Posterior cingulate gyrus (tissue), 11 donors: ENCODE data around the gene SNAPIN.

Experiments used
- DNase-seq, 10 donors: peaks; one replicate each; pipeline versions ENCODE4 v3.0.0 to v3.0.0-alpha.2; 2020 to 2021; ENCODE audit warnings: mixed read lengths in 3 of 10
- intact Hi-C: fragments of 100-400 bp; cut with DNase I; formaldehyde crosslinking; loops from one replicate; pipeline ENCODE4 v1.15.1; 2023

SNAPIN gene

DNA sequence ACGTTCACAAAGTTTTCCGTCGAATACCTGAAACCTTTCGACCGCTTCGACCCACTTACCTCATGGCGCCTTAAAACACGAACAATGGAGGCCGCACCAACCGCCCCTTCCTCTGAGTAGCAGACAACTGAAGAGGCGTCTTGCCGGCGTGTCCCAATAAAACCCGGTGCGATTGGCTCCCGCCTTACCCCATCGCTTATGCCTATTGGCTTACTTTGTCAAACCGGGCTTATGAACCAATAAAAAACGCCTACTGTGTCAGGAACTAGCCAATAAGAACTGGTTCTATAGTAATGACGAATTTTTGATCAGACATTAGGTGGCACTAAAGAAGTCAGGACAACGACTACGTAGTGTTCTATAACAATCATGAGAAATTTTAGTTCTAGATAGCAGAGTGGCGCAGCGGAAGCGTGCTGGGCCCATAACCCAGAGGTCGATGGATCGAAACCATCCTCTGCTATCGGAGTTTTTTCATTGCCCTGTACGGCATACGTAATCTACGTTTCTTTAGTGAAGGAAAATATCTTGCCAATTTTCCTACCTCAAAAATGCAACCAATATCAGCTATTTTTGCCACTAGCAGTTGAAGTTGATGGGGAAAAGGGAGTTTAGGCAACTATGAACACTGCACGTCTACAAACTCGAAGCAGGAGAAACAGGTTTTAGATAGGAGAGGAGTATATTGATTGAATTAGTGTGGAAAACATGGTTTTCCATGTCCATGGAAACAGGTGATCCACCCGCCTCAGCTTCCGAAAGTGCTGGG is 12.5 kb downstream of the SNAPIN start, which contains the start of gene ILF2:
Gene ILF2, minus strand, starts transcription at position 135 of the 769 bp plus-strand sequence. Its CDS starts 71 bp downstream, at position 64.
- peak; percentile 88 to 99 (median 94) for DNase-seq
- intact Hi-C loops, result loop anchor here (2.0 to 10.0 kb wide), 2 partner anchors 98 to 104 kb away; partner anchors contain the start of gene SLC27A3

DNA sequence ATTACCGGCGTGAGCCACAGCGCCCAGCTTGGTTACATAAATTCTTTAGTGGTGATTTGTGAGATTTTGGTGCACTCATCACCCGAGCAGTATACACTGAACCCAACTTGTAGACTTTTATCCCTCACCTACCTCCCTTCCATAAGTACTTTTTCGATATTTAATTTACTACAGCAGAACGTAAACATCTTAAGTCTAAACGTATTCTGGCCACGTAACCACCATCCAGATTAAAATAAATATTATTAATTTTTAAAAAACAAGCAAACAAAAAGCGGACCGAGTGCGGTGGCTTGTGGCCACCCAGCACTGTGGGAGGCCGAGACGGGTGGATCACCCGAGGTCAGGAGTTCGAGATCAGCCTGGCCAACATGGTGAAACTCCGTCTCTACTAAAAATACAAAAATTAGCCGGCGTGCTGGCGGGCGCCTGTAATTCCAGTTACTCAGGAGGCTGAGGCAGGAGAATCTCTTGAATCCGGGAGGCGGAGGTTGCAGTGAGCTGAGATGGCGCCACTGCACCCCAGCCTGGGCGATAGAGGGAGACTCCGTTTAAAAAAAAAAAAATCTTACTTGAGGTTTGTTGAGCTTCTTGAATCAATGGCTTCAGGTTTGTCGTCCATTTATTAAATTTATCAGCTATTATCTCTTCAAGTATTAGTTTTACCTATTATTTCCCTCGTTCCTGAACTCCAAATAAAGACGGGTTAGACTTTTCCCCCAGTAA is 13.3 kb downstream of the SNAPIN start:
- intact Hi-C loops, result loop anchor here (2.0 to 10.0 kb wide), 2 partner anchors 99 to 103 kb away; partner anchors contain the start of gene SLC27A3

DNA sequence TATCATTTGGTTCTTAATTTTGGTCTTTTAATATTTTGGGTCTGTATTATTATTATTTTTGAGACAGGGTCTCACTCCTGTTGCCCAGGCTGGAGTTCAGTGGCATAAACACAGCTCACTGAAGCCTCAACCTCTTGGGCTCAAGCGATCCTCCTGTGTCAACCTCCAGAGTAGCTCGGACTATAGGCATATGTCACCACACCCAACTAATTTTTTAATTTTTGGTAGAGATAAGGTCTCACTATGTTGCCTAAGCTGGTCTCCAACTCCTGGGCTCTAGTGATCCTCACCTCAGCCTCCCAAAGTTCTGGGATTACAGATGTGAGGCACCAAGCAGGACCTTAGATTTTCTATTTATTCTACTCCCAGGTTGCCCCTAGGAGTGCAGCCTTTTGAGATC is 15.0 kb downstream of the SNAPIN start:
- intact Hi-C loops, result loop anchor here (10.0 kb wide), 1 partner anchor 101 kb away; the partner anchor contains the start of gene SLC27A3

More for the DNA sequence above, 13.3 kb downstream of the SNAPIN start:
- DNase-seq, result peak in 5 of 10 donors; percentile 25 to 86 (median 40)

DNA sequence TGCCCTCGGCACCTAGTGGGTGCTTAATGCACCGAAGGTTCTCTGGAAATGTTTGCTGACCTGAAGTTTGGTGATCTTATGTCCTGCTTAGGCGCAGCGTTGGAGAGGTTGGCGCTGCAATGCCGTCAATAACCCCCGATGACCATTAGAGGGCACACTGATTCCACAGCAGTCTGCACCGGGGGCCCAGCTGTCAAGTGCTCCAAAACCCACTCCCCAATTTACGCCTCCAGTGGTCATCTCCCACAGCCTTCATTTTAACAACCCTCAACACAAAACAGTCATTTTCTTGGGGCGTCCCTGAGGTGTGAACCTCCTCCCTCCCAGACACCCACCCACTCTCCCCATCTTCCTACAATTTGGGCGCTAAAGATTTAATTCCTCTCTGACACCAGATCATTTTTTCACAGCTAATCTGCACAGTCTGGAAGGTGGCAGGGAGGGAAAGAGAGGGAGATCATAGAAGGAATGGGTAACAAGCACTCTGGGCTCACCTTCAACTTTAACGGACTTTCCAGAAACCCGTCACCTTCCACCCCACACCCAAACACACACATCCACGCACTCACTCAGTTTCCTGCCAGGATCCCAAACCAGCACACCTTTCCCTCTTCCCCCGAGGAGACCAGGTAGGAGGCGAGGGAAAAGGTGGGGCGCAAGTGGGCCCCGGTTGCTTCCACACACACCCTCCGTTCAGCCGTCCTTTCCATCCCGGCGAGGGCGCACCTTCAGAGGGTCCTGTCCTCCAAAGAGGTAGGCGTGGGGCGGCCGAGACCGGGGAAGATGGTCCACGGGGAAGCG is 19.4 kb downstream of the SNAPIN start:
- DNase-seq, result peak in 8 of 10 donors; percentile 37 to 89 (median 46)
- intact Hi-C loops, result loop anchor here (1.0 to 10.0 kb wide), 3 partner anchors 71 to 308 kb away; partner anchors contain the start of genes RAB13 and SLC27A3

More for the DNA sequence above, 15.0 kb downstream of the SNAPIN start:
- DNase-seq, result no peak

DNA sequence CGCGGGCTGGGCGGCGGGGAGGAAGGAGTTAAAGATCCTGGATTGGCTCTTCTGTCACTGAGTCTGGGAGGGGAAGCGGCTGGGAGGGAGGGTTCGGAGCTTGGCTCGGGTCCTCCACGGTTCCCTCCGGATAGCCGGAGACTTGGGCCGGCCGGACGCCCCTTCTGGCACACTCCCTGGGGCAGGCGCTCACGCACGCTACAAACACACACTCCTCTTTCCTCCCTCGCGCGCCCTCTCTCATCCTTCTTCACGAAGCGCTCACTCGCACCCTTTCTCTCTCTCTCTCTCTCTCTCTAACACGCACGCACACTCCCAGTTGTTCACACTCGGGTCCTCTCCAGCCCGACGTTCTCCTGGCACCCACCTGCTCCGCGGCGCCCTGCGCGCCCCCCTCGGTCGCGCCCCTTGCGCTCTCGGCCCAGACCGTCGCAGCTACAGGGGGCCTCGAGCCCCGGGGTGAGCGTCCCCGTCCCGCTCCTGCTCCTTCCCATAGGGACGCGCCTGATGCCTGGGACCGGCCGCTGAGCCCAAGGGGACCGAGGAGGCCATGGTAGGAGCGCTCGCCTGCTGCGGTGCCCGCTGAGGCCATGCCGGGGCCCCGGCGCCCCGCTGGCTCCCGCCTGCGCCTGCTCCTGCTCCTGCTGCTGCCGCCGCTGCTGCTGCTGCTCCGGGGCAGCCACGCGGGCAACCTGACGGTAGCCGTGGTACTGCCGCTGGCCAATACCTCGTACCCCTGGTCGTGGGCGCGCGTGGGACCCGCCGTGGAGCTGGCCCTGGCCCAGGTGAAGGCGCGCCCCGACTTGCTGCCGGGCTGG is 20.2 kb downstream of the SNAPIN start, which contains the start of gene NPR1:
Gene NPR1, plus strand, starts transcription at position 170 of the 818 bp plus-strand sequence. Its CDS starts 421 bp downstream, at position 591.
- DNase-seq, result peak in 5 of 10 donors; percentile 13 to 85 (median 76)
- intact Hi-C loops, result loop anchor here (10.0 kb wide), 1 partner anchor 96 kb away; the partner anchor contains the start of gene SLC27A3

DNA sequence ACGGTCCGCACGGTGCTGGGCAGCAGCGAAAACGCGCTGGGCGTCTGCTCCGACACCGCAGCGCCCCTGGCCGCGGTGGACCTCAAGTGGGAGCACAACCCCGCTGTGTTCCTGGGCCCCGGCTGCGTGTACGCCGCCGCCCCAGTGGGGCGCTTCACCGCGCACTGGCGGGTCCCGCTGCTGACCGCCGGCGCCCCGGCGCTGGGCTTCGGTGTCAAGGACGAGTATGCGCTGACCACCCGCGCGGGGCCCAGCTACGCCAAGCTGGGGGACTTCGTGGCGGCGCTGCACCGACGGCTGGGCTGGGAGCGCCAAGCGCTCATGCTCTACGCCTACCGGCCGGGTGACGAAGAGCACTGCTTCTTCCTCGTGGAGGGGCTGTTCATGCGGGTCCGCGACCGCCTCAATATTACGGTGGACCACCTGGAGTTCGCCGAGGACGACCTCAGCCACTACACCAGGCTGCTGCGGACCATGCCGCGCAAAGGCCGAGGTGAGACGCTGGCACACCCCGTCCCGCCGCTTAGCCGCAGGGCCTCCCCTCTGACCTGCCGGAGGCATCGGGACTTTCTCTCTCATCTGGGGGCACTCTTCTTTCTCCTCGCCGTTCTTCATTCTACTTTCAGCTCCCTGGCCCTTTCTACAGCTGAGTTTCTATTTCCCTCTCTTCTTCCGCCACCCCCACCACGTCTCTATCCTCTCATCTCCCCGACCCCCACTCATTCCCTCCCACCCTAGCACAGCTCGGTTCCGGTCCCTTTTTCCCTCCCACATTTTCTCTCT is 21.0 kb downstream of the SNAPIN start:
- DNase-seq, result peak in 3 of 10 donors; percentile 62 to 72 (median 72)
- intact Hi-C loops, result loop anchor here (10.0 kb wide), 1 partner anchor 95 kb away; the partner anchor contains the start of gene SLC27A3

DNA sequence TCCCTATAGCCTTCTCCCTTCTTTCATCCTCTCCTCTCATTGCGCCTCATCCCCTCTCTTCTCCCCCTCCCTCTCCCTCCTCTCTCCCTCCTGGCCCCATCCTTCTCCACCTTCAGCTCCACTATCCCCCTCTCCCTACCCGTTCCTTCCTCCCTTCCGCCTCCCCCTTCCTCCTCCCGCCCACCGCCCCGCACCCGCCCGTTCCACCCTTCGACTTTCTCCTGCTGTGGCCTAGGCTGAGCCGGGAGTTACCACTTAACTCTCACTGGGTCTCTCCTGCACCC is 21.6 kb downstream of the SNAPIN start:
- intact Hi-C loops, result no loop called here
- DNase-seq, result peak in 1 of 10 donors; percentile 5

DNA sequence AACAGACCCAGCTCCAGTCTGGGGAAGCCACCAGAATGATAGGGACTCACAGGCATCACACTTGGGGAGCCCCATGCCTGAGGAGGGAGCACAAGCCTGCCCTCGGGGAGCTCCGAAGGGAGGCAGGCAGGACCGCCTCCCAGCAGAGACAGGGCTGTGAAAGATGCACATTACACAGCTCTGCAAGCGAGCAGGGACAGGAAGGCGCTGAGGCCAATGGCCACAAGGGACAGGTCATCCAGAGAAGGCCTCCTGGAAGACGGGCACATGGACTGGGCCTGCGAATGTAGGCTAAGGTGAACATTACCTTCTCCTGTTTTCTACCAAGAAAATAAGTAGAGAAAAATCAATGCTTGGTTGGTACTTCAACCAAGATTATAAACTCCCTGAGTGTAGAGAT is 24.2 kb downstream of the SNAPIN start:
- intact Hi-C loops, result no loop called here
- DNase-seq, result peak in 3 of 10 donors; percentile 21 to 55 (median 44)

DNA sequence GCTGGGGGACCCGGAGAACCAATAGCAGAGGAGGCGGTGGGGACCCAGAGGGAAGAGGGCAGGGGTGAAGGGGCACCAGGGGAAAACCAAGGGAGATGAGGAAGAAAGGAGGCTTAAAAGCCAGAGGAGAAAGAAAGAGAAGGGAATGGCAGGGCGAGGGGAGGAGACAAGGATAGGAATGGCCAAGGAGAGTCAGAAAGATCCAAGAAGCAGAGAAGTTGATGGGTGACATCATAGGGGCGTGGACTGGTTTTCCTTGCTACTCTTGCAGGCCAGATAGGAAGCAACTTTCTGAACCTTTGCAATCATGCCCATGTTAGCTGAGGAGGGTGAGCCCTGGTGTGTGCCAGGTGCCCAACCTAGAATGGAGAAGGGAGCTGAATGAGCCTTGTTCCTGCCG is 25.4 kb downstream of the SNAPIN start:
- intact Hi-C loops, result no loop called here
- DNase-seq, result peak in 2 of 10 donors; percentile 1 to 18

DNA sequence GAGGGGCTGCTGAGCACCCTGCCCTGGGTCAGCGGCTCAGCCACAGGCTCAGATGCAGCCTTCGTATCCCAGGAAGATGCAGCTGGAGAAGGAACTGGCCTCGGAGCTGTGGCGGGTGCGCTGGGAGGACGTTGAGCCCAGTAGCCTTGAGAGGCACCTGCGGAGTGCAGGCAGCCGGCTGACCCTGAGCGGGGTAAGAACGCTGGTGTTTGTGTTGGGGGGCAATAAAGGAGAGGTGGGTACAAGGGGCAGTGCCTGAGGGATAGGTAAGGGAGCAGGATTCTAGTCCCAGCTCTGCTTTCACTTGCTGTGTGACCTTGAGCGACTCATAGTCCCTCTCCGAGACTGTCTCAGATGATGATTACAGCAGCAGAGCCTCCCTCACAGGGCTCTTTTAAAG is 26.4 kb downstream of the SNAPIN start:
- peak in 2 of 10 donors; percentile 20 to 66 for DNase-seq
- intact Hi-C loops, result no loop called here

DNA sequence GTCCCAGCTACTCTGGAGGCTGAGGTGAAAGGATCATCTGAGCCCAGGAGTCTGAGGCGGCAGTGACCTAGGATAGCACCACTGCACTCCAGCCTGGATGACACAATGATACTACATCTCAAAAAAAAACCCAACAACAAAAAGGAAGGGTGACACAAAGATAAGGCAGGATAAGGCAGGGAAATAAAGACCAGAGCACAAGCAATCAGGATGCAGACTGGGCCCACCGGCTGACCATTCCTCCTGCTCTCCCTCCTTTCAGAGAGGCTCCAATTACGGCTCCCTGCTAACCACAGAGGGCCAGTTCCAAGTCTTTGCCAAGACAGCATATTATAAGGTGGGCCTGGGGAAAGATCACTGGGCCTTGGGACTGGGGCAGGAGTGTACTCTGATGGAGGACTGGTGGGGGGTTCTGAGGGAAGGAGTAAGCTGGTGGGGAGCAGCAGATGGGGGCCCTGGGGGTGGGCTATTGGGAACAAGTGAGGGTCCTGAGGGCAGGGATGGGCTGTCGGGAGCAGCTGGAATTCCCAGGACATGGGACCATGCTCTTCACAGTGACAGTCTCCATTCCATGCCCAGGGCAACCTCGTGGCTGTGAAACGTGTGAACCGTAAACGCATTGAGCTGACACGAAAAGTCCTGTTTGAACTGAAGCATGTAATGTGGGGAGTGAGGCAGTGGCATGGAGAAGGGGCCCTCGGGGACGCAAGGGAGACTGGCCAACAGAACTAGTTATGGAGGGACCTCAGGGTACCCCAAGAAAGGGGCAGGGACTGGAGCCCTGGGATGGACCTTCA is 27.2 kb downstream of the SNAPIN start:
- intact Hi-C loops, result no loop called here
- peak in 2 of 10 donors; percentile 28 to 37 for DNase-seq

DNA sequence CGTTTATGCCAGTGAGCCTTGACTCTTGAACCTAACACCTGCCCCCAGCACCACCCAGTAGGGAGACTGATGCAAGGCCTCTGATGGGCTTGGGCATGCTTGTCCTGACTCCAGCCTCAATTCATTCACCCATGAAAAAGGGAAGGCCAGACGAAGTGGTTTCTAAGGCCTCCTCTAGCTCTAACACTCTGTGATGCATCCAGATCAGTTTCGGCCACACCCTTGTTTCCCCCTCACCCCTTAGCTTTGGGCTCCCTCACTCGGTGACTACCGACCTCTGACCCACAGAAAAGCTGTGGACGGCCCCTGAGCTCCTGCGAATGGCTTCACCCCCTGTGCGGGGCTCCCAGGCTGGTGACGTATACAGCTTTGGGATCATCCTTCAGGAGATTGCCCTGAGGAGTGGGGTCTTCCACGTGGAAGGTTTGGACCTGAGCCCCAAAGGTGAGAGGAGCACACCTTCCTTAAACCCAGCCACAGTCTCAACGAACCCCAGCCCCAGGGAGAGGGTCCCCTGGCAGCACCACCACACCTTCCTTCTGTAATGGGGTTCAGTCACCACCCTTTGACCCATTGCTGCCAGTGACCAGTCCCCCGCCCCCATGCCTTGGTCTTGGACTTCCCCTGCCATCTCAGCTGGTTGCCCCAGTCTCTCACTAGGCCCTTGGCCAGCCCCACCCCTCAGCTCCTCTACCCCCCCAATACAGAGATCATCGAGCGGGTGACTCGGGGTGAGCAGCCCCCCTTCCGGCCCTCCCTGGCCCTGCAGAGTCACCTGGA is 29.0 kb downstream of the SNAPIN start:
- intact Hi-C loops, result no loop called here
- peak in 2 of 10 donors; percentile 63 to 77 for DNase-seq

DNA sequence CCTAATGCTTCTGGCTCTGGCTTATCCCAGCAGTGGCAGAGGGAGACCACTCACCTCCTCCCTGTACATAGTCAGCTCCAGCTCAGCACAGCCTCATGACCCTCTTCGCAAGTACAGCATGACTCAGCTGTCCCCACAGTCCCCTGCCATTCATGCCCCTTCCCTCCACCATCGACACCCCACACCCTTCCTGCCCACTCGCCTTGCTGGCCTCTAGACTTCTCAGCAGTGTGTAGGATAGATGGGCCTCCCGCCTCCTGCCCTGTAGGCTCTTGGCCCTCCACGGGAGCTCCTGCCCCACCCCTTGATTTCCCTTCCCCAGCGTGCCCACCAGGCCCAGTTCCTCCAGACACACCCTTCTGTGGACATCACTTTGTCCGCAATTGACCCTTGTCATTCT is 29.8 kb downstream of the SNAPIN start:
- intact Hi-C loops, result no loop called here
- DNase-seq, result peak in 2 of 10 donors; percentile 55 to 62

DNA sequence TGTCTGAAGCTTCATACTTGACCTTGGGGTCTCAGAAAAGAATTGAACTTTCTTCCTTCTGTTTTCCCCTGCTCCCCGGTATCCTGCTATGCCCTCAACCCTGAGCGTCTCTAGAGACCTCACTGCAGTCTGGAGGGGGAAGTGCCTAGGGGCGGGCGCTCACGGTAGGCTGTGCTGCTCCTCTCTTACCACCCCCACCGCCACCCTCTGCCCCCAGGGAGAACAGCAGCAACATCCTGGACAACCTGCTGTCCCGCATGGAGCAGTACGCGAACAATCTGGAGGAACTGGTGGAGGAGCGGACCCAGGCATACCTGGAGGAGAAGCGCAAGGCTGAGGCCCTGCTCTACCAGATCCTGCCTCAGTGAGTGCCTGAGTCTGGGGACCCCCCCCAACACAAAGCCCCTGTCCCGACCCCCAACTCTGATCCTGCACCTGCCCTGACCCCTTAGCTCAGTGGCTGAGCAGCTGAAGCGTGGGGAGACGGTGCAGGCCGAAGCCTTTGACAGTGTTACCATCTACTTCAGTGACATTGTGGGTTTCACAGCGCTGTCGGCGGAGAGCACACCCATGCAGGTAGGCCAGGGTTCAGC is 30.3 kb downstream of the SNAPIN start:
- intact Hi-C loops, result no loop called here
- peak in 2 of 10 donors; percentile 59 to 73 for DNase-seq

DNA sequence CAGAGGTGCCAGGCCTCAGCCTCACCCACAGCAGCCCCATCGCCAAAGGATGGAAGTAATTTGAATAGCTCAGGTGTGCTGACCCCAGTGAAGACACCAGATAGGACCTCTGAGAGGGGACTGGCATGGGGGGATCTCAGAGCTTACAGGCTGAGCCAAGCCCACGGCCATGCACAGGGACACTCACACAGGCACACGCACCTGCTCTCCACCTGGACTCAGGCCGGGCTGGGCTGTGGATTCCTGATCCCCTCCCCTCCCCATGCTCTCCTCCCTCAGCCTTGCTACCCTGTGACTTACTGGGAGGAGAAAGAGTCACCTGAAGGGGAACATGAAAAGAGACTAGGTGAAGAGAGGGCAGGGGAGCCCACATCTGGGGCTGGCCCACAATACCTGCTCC is 35.0 kb downstream of the SNAPIN start:
- intact Hi-C loops, result no loop called here
- peak in 2 of 10 donors; percentile 15 to 69 for DNase-seq

DNA sequence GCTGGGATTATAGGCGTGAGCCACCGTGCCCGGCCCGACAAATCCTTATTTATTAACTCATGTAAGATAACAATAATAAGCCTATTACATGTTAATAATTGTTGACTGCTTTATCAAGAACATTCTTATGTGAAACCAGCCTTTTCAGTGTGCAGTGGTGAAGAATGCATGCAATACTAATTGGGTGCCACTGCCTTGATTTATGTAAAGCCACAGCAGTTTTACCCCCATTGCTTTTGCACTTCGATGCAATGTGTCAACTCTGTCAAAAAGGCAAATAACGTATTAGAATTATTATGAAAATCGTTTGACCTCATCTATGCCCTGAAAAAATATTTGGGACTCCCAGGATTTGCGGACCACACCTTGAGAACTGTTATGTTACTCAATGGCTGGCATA is 38.2 kb downstream of the SNAPIN start:
- intact Hi-C loops, result no loop called here
- DNase-seq, result peak in 1 of 10 donors; percentile 35
